GM19328 (cell line): ENCODE results near the gene PDCD1.
"Not testable (repeated sequence)": the region's sequence is repeated elsewhere in the genome, so short reads cannot be mapped to it uniquely, and the experiment has no call there.

Experiments used
- ATAC-seq: cut with Tn5 transposase; IDR thresholded peaks from one replicate; pipeline ENCODE4 v1.9.1; 2021; ENCODE audit warnings: mild to moderate bottlenecking, moderate library complexity; ENCODE audit not compliant: unreplicated experiment

Gene PDCD1

GRCh38 chr2:241814643-241815476, 43.8 kb downstream of the PDCD1 start:
- no peak for ATAC-seq

- no peak for ATAC-seq
Measured at GRCh38 chr2:241814393-241814642, 44.4 kb downstream of the PDCD1 start.

- no peak for ATAC-seq
Measured at GRCh38 chr2:241813644-241814392, 44.9 kb downstream of the PDCD1 start.

- no peak for ATAC-seq
Measured at GRCh38 chr2:241812730-241813643, 45.7 kb downstream of the PDCD1 start.

GRCh38 chr2:241811952-241812729, 46.6 kb downstream of the PDCD1 start:
- ATAC-seq = no peak

GRCh38 chr2:241811201-241811951, 47.3 kb downstream of the PDCD1 start:
- no peak for ATAC-seq

- ATAC-seq = no peak
Measured at GRCh38 chr2:241810307-241811200, 48.1 kb downstream of the PDCD1 start.

- no peak for ATAC-seq
Measured at GRCh38 chr2:241809383-241810306, 49.0 kb downstream of the PDCD1 start.

GRCh38 chr2:241808721-241809382, 49.8 kb downstream of the PDCD1 start, which contains the start of gene NEU4:
Gene NEU4 (plus strand): TSS chr2:241809193. CDS start chr2:241814485, 5,292 bp downstream.
- ATAC-seq = no peak

- ATAC-seq = no peak
Measured at GRCh38 chr2:241808051-241808720, 50.5 kb downstream of the PDCD1 start.

GRCh38 chr2:241806217-241806616, 52.5 kb downstream of the PDCD1 start:
- ATAC-seq = not testable (repeated sequence)

- ATAC-seq = no peak
Measured at GRCh38 chr2:241804326-241805229, 54.1 kb downstream of the PDCD1 start.

- no peak for ATAC-seq
Measured at GRCh38 chr2:241803387-241804325, 55.0 kb downstream of the PDCD1 start.
